ENCODE data around the gene TEX2.

GRCh38 chr17:64161380-64162176, 101.5 kb downstream of the TEX2 start:
- TF ChIP-seq CTCF (IDR thresholded peaks at IDR 0.05) = no peak
- TF ChIP-seq POLR2A (IDR thresholded peaks at IDR 0.05) = no peak
